GM12878 (cell line): ENCODE measurements around the gene RANBP3. TPM values are rescaled to one million over a fixed set of nuclear protein-coding genes. Genes with fewer than 3 reads are reported as not detected.

Experiments
- ATAC-seq: fragments of 200-7000 bp; cut with Tn5 transposase; 3 replicates; pipeline ENCODE4 v1.9.1; 2020; ENCODE audit warnings: mild to moderate bottlenecking, moderate library complexity
- BruUV-seq: library from RNA; stranded (reverse); fragments of 400-500 nt; replicated peaks from 2 replicates; lab custom pipeline; 2021; lab: Mats Ljungman, UMichigan
- CTCF ChIA-PET: fragments of 300-600 bp; sonication (Branson Sonifier 250); formaldehyde crosslinking; extraction: SDS; loops from one replicate; lab custom pipeline; 2021; ENCODE audit warnings: inconsistent platforms; lab: Yijun Ruan, JAX
- POLR2A ChIA-PET: fragments of 350-600 bp; formaldehyde crosslinking; extraction: SDS; loops from one replicate; lab custom pipeline; 2021; ENCODE audit warnings: inconsistent platforms; lab: Charles Lee
- RAD21 ChIA-PET: fragments of 300-600 bp; sonication (Branson Sonifier 250); formaldehyde crosslinking; loops from one replicate; lab custom pipeline; 2023; ENCODE audit warnings: antibody characterized with exemption; ENCODE audit not compliant: unreplicated experiment; lab: Charles Lee
- SMC1A ChIA-PET: fragments of 300-600 bp; sonication (Branson Sonifier 250); formaldehyde crosslinking; loops from one replicate; lab custom pipeline; 2023; ENCODE audit not compliant: unreplicated experiment, uncharacterized antibody; lab: Charles Lee
- DNase-seq: peaks from one replicate; pipeline ENCODE4 v3.0.0-alpha.2; 2011; ENCODE audit warnings: low read depth, low spot score
- FAIRE-seq: peaks from 3 replicates; lab custom pipeline; 2011; peaks lifted over from hg19 to GRCh38; lab: Jason Lieb, UNC
- H2AFZ ChIP-seq: 2 replicates; pipeline ENCODE4 v1.6.0; 2011; ENCODE audit warnings: low read depth, low read length, control low read depth; ENCODE audit not compliant: control insufficient read depth
- H3K27ac ChIP-seq: 2 replicates; pipeline ENCODE4 v1.5.1; 2011; ENCODE audit warnings: control low read depth; ENCODE audit not compliant: control insufficient read depth, insufficient read depth
- H3K27me3 ChIP-seq, 2 experiments: replicated peaks in 1 of 2; 2 replicates each; pipeline versions ENCODE4 v1.6.0 to v1.6.1; 2011; ENCODE audit warnings: low read length in 1 of 2; ENCODE audit not compliant: control insufficient read depth in 2 of 2, insufficient read depth in 2 of 2
- H3K36me3 ChIP-seq, 2 experiments: 2 replicates each; pipeline ENCODE4 v1.5.1; 2011; ENCODE audit warnings: low read length in 1 of 2; ENCODE audit not compliant: control insufficient read depth in 2 of 2, insufficient read depth in 2 of 2
- H3K4me1 ChIP-seq: 2 replicates; pipeline ENCODE4 v1.6.1; 2011; ENCODE audit warnings: mild to moderate bottlenecking, low read length, moderate library complexity, mixed read lengths; ENCODE audit not compliant: control insufficient read depth, insufficient read depth
- H3K4me2 ChIP-seq: 2 replicates; pipeline ENCODE4 v1.6.0; 2011; ENCODE audit warnings: control low read depth; ENCODE audit not compliant: control insufficient read depth, insufficient read depth
- H3K4me3 ChIP-seq: fragments of 200-600 bp; sonication (generic); 2 replicates; pipeline ENCODE4 v1.5.1; 2016
- H3K79me2 ChIP-seq: 2 replicates; pipeline ENCODE4 v1.6.0; 2011; ENCODE audit warnings: low read length; ENCODE audit not compliant: control insufficient read depth, insufficient read depth
- H3K9ac ChIP-seq: 2 replicates; pipeline ENCODE4 v1.8.0; 2011; ENCODE audit warnings: low read length, control low read depth, mixed read lengths; ENCODE audit not compliant: control insufficient read depth, insufficient read depth
- H3K9me3 ChIP-seq: replicated peaks from 3 replicates; pipeline ENCODE4 v1.5.1; 2011; ENCODE audit warnings: mild to moderate bottlenecking, low read length; ENCODE audit not compliant: control insufficient read depth, insufficient read depth
- H4K20me1 ChIP-seq: 2 replicates; pipeline ENCODE4 v1.6.0; 2011; ENCODE audit not compliant: control insufficient read depth, insufficient read depth
- CBFB ChIP-seq: IDR thresholded peaks from 2 replicates; pipeline ENCODE4 v1.6.1; 2016; ENCODE audit warnings: antibody characterized with exemption, low read depth
- CBX5 ChIP-seq: sonication (generic); IDR thresholded peaks from 2 replicates; pipeline ENCODE4 v1.6.1; 2016; ENCODE audit warnings: low read depth, moderate library complexity, mild to moderate bottlenecking, inconsistent platforms
- FOS ChIP-seq: IDR thresholded peaks from 3 replicates; pipeline ENCODE4 v1.6.1; 2011; ENCODE audit warnings: borderline replicate concordance; ENCODE audit not compliant: insufficient read length; ENCODE audit errors: extremely low read depth
- PAX5 ChIP-seq: IDR thresholded peaks from 2 replicates; pipeline ENCODE4 v1.6.1; 2011; ENCODE audit warnings: low read depth, low read length, borderline replicate concordance
- RCOR1 ChIP-seq: conservative IDR thresholded peaks from 2 replicates; pipeline ENCODE4 v1.6.1; 2012; ENCODE audit warnings: low read depth, low read length, improper control_type of control experiment
- SIN3A ChIP-seq: IDR thresholded peaks from 2 replicates; pipeline ENCODE4 v1.6.1; 2012; ENCODE audit warnings: low read depth, low read length, improper control_type of control experiment
- SIX5 ChIP-seq: IDR thresholded peaks from 2 replicates; pipeline ENCODE4 v1.6.1; 2011; ENCODE audit warnings: mild to moderate bottlenecking, low read depth, low read length, moderate library complexity; ENCODE audit not compliant: severe bottlenecking
- SREBF2 ChIP-seq: IDR thresholded peaks from 2 replicates; pipeline ENCODE4 v1.6.1; 2012; ENCODE audit warnings: mild to moderate bottlenecking, low read length
- TBL1XR1 ChIP-seq: IDR thresholded peaks from 2 replicates; pipeline ENCODE4 v1.6.1; 2012; ENCODE audit warnings: low read depth, low read length, improper control_type of control experiment
- TCF7 ChIP-seq: IDR thresholded peaks from 2 replicates; pipeline ENCODE4 v1.6.1; 2014; ENCODE audit warnings: antibody characterized with exemption, borderline replicate concordance
- USF1 ChIP-seq: IDR thresholded peaks from 2 replicates; pipeline ENCODE4 v1.6.1; 2011; ENCODE audit warnings: borderline replicate concordance, low read depth, mild to moderate bottlenecking, moderate library complexity, mixed read lengths, low read length; ENCODE audit not compliant: insufficient read depth; ENCODE audit errors: extremely low read length
- ZBTB40 ChIP-seq: fragments of 450-650 bp; IDR thresholded peaks from 2 replicates; pipeline ENCODE4 v1.6.1; 2016; ENCODE audit warnings: mild to moderate bottlenecking, moderate library complexity, borderline replicate concordance
- ZNF207 ChIP-seq: fragments of 450-650 bp; IDR thresholded peaks from 2 replicates; pipeline ENCODE4 v1.6.1; 2014; ENCODE audit warnings: antibody characterized with exemption, mild to moderate bottlenecking, borderline replicate concordance
- WGBS: methylation state at CpG from one replicate; pipeline ENCODE4 v1.1.6; 2016; ENCODE audit warnings: low lambda C conversion rate; ENCODE audit not compliant: insufficient replicate concordance, insufficient coverage; ENCODE audit errors: missing lambda C conversion rate; 5-methylcytosine and 5-hydroxymethylcytosine counted together
- in situ Hi-C: fragments of 300-500 bp; cut with MboI; formaldehyde crosslinking; loops from 9 replicates; pipeline ENCODE4 v1.14.3; 2018; ENCODE audit warnings: mixed read lengths
- intact Hi-C: fragments of 100-400 bp; cut with micrococcal nuclease; formaldehyde crosslinking; loops from one replicate; pipeline ENCODE4 v1.14.2; 2022; ENCODE audit not compliant: unreplicated experiment
- polyA plus RNA-seq, 11 experiments: library from polyadenylated mRNA; depleted of rRNA in 4 of 11; unstranded in 6 of 11; stranded (reverse) in 5 of 11; fragments of >200 nt; fragmentation: Nextera tagmentation in 4 of 11; fragmentation: Illumina TruSeq in 1 of 11; extraction: Ambion mirVana in 4 of 11; extraction: Trizol in 1 of 11; gene quantifications; 1 replicate in 1 of 11; 2 replicates in 10 of 11; pipeline versions ENCODE4 v1.2.1 to v1.2.3, GENCODE V29; 2011 to 2016; ENCODE audit warnings: inconsistent platforms in 2 of 11, missing spikeins in 2 of 11, low read depth in 1 of 11
- total RNA-seq, 4 experiments: library from RNA; depleted of rRNA in 3 of 4; stranded (reverse); fragments of >200 nt in 3 of 4; fragmentation: Illumina TruSeq in 1 of 4; extraction: Trizol in 1 of 4; gene quantifications; 2 replicates each; pipeline versions ENCODE4 v1.2.1 to v1.2.3, GENCODE V29; 2013 to 2021

RANBP3 gene
- total and polyA plus RNA-seq, 10 of the 15 experiments (the other 5 are each of a cell fraction or from before 2014, with no cell fraction given) = 1.1 to 81.6 (median 60.0) TPM

GRCh38 chr19:6011206-6011605, 33.3 kb upstream of the RANBP3 start:
- Histone ChIP-seq H3K4me1 (no peaks in the 10 kb centered on the region), H3K36me3 (no peaks in the 10 kb centered on the region), H3K4me3 (no peak overlapping the region), H3K27ac (no peak overlapping the region), H3K27me3 (no peaks in the 10 kb centered on the region), H3K9ac (no peak overlapping the region), H2AFZ (no peak overlapping the region), H4K20me1 (no peaks in the 10 kb centered on the region), H3K9me3 (no peaks in the 10 kb centered on the region), H3K79me2 (no peaks in the 10 kb centered on the region), H3K4me2 (no peak overlapping the region)
- ChIA-PET CTCF (interaction anchor here (3.1 kb wide), 1 partner anchor 11 kb away, joined by 14 read pairs; no protein-coding TSS in a partner anchor), SMC1A (no interaction called here), RAD21 (no interaction called here), POLR2A (no interaction called here)
- in situ Hi-C loops = no loop called here
- no peak for TF ChIP-seq FOS
- TF ChIP-seq TBL1XR1 = no peak
- no peak for TF ChIP-seq TCF7
- no peak for TF ChIP-seq RCOR1
- TF ChIP-seq SREBF2 = no peak
- BruUV-seq = no TSS peak
- ATAC-seq (no peak), FAIRE-seq (no peak), DNase-seq (no peak)
- WGBS = 35% methylated on average over 10 of the region's 10 CpGs
- intact Hi-C loops = no loop called here

- Histone ChIP-seq H3K9me3 (no peaks in the 10 kb centered on the region), H3K27ac (no peak overlapping the region), H3K36me3 (no peaks in the 10 kb centered on the region), H4K20me1 (no peaks in the 10 kb centered on the region), H3K4me3 (no peak overlapping the region), H3K4me2 (no peak overlapping the region), H2AFZ (no peak overlapping the region), H3K9ac (no peak overlapping the region), H3K4me1 (no peaks in the 10 kb centered on the region), H3K79me2 (no peaks in the 10 kb centered on the region), H3K27me3 (no peaks in the 10 kb centered on the region)
- POLR2A ChIA-PET = no interaction called here
- WGBS = 82% methylated on average over 13 of the region's 16 CpGs
- CTCF ChIA-PET = interaction anchor here (1.4 kb wide), 1 partner anchor 12 kb away, joined by 4 read pairs; no protein-coding TSS in a partner anchor
- RAD21 ChIA-PET = no interaction called here
- no peak for ATAC-seq
- no peak for FAIRE-seq
- DNase-seq = no peak
- intact Hi-C loops = no loop called here
- SMC1A ChIA-PET = no interaction called here
- BruUV-seq = no TSS peak
- in situ Hi-C loops = no loop called here
- no peak for TF ChIP-seq CBX5
- no peak for TF ChIP-seq SIX5
- TF ChIP-seq PAX5 = no peak
- no peak for TF ChIP-seq USF1
- TF ChIP-seq SIN3A = no peak
- no peak for TF ChIP-seq ZNF207
- TF ChIP-seq ZBTB40 = no peak
- no peak for TF ChIP-seq CBFB
Measured at GRCh38 chr19:6010107-6010506, 32.2 kb upstream of the RANBP3 start.
